Ishikawa (cell line): ENCODE measurements around the gene ZNF41.

ENCODE experiments used
- CEBPB ChIP-seq: IDR thresholded peaks from 2 replicates; pipeline ENCODE4 v1.6.1; 2012
- CREB1 ChIP-seq: IDR thresholded peaks from 2 replicates; pipeline ENCODE4 v1.6.1; 2012; ENCODE audit warnings: low read depth
- EGR1 ChIP-seq: IDR thresholded peaks from 2 replicates; pipeline ENCODE4 v1.6.1; 2012
- EP300 ChIP-seq: IDR thresholded peaks from 2 replicates; pipeline ENCODE4 v1.6.1; 2012; ENCODE audit warnings: borderline replicate concordance
- FOXM1 ChIP-seq: IDR thresholded peaks from 2 replicates; pipeline ENCODE4 v1.6.1; 2012; ENCODE audit warnings: low read depth, borderline replicate concordance
- MAX ChIP-seq: IDR thresholded peaks from 2 replicates; pipeline ENCODE4 v1.6.1; 2012
- NFIC ChIP-seq: IDR thresholded peaks from 2 replicates; pipeline ENCODE4 v1.6.1; 2012
- RAD21 ChIP-seq: IDR thresholded peaks from 2 replicates; pipeline ENCODE4 v1.6.1; 2012; ENCODE audit warnings: low read depth
- REST ChIP-seq: IDR thresholded peaks from 2 replicates; pipeline ENCODE4 v1.6.1; 2012; ENCODE audit warnings: low read depth, mild to moderate bottlenecking
- TAF1 ChIP-seq: IDR thresholded peaks from 2 replicates; pipeline ENCODE4 v1.6.1; 2012; ENCODE audit warnings: low read depth, mild to moderate bottlenecking
- TCF12 ChIP-seq: IDR thresholded peaks from 2 replicates; pipeline ENCODE4 v1.6.1; 2012; ENCODE audit warnings: low read depth
- TEAD4 ChIP-seq: IDR thresholded peaks from 2 replicates; pipeline ENCODE4 v1.6.1; 2012
- USF1 ChIP-seq: IDR thresholded peaks from 2 replicates; pipeline ENCODE4 v1.6.1; 2012
- YY1 ChIP-seq: IDR thresholded peaks from 2 replicates; pipeline ENCODE4 v1.6.1; 2012; ENCODE audit warnings: low read depth
- ZBTB7A ChIP-seq: IDR thresholded peaks from 2 replicates; pipeline ENCODE4 v1.6.1; 2012; ENCODE audit warnings: low read depth

The ZNF41 gene

GRCh38 chrX:47458528-47458927 lies 24.5 kb downstream of the ZNF41 start:
- TF ChIP-seq CREB1 (no peak), TEAD4 (no peak), USF1 (no peak), CEBPB (no peak), YY1 (no peak), TAF1 (no peak), EP300 (no peak)

- TF ChIP-seq REST (no peak), EGR1 (no peak)
Measured at GRCh38 chrX:47456080-47456479, 26.9 kb downstream of the ZNF41 start.

GRCh38 chrX:47452112-47452511 lies 30.9 kb downstream of the ZNF41 start:
- TF ChIP-seq MAX (no peak), CEBPB (no peak), TEAD4 (no peak), TCF12 (no peak), ZBTB7A (no peak), YY1 (no peak), EGR1 (no peak), EP300 (no peak), RAD21 (no peak), REST (no peak), CREB1 (no peak), TAF1 (no peak), USF1 (no peak), FOXM1 (no peak), NFIC (no peak)

- no peak for TF ChIP-seq NFIC
- TF ChIP-seq MAX, result no peak
- TF ChIP-seq TEAD4, result no peak
- no peak for TF ChIP-seq CEBPB
- TF ChIP-seq REST, result no peak
- TF ChIP-seq TAF1, result no peak
- TF ChIP-seq ZBTB7A, result no peak
- TF ChIP-seq FOXM1, result no peak
- no peak for TF ChIP-seq EP300
- no peak for TF ChIP-seq EGR1
- no peak for TF ChIP-seq TCF12
- no peak for TF ChIP-seq CREB1
- no peak for TF ChIP-seq USF1
- TF ChIP-seq RAD21, result no peak
- TF ChIP-seq YY1, result no peak
Measured at GRCh38 chrX:47448165-47448806, 34.7 kb downstream of the ZNF41 start.
